SIG-M5 treated with dmso at 0.1 percent for 504 hours (cell line): ENCODE data around the gene KCNK10.
"Not testable (repeated sequence)": the region's sequence is repeated elsewhere in the genome, so short reads cannot be mapped to it uniquely, and the experiment has no call there.

Experiments used
- DNase-seq: peaks from one replicate; lab custom pipeline; 2025; ENCODE audit not compliant: unreplicated experiment; lab: John Stamatoyannopoulos, UW

Gene KCNK10

DNA sequence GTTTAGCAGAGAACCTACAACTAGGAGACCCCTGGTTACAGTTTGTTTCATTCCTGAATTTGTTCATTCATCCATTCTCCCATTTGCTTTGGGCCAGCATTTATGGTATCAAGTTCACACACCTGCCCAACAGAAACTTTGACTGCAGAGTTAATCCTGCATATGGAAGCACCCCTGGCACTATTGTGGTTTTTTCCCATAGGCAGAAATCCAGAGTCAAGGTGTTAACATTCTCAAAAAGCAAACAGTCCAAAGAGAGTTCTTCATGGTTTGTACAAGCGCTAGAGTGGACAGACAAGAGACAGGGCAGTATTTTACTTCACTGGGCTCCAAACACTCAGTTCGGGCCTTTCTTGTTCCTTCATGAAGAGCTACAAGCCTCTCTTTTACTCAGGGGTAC lies 51.9 kb downstream of the KCNK10 start:
- no peak for DNase-seq

DNA sequence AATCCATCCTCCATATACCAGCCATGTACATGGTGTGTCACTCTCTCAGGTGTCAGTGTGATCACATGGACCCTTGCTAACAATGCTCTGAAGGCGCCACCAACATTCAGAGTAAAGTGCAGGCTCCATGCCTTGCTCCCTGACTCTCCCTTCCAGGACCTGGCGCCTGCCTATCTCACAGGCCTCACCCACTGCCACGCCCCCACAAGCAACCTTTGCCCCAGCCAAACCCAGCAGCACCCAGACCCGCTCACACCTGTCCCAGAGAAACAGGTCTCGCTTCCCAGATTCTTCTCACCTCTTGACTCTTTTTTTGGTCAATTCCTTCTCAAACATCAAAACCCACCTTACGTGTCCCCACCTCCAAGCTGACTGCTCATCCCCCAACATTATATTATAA lies 52.3 kb downstream of the KCNK10 start:
- no peak for DNase-seq

DNA sequence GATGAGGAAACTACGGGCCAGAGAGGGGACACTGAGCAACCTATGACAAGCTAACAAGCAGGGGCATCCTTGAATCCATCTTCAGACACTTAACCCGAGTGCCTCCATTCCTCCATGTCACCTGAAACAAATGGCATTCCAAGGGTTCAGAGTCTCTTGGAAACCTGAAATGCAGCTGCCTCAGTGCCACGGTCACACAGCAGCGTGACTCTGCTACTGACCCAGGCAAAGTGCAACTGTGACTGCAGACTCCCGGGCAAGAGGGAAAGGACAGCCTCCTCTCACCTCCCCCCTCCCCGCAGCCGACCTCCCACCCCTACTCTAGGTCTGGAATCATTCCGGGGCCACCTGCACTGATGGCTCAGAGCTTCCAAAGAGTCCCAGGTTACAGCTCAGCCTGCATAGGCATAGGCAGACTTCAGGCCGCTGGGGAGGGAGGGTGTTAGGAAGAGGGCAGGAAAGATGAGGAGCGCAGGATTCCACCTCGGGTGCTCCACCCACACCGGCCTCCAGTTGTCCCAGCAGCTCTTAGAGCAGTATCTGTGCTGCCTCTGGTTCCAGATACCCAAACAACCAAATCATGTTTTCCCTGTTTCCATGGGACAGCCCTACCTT lies 53.2 kb downstream of the KCNK10 start:
- no peak for DNase-seq

DNA sequence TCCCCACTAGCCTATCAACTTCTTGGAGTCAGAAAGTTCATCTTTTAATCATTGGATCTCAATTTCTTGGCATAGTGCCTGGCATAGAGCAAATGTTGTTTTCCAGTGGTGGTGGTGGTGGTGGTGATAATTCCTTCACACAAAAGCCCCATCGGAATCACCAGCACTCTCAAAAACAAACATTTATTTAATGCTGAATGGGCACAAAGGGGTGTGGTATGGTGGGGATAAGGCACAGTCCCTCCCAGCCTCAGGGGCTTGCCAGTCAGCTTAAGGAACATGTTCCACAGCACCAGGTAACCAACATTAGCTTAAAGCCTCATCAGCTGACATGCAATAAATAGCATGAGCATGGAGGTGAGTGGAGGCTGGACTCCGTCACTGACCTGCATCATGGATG lies 56.6 kb downstream of the KCNK10 start:
- no peak for DNase-seq

DNA sequence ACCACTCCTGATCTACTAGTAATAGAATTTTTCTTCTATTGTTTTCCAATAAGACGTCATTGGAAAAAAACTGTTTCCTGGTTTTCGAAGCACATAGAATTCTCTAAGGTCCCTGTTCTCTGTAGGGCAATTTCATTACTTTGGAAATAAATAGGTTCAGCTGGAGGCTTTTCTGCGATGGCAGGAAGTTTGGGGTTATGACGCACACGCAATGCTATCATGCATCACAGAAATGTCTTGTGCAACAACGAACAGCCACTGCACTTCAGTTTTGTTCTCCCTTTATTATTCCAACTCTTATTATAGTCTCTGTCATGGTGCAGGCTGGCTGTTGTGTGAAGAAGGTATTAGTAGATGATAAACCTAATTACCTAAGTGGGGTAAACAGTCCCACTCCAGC lies 59.0 kb downstream of the KCNK10 start:
- DNase-seq: no peak

DNA sequence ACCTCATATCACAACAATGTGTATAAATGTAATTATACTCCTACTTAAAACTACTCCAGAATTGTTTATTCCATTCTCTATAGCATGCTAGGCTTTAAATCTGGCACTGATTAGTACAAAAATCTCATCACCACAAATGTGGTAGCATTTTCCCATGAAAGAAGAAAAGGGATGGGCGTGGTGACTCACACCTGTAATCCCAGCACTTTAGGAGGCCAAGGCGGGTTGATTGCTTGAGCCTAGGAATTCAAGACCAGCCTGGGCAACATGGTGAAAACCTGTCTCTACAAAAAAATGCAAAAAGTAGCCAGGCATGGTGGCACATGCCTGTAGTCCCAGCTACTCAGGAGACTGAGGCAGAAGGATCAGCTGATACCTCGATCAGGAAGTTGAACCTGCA lies 61.8 kb downstream of the KCNK10 start:
- DNase-seq: not testable (repeated sequence)

DNA sequence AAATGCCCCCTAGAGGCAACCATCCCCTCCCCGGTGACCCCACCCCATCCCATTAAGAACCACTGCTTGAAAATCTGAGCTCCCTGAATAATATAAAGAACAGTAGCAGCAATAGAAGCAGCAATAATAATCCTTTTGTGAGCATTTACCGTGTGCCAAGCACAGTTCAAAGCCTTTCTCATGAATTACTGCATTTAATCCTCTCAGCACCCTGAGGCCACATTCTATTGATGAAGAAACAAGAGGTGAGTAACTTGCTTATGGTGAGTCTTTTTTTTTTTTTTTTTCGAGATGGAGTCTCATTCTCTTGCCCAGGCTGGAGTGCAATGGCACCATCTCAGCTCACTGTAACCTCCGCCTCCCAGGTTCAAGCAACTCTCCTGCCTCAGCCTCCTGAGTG lies 65.0 kb downstream of the KCNK10 start:
- no peak for DNase-seq

DNA sequence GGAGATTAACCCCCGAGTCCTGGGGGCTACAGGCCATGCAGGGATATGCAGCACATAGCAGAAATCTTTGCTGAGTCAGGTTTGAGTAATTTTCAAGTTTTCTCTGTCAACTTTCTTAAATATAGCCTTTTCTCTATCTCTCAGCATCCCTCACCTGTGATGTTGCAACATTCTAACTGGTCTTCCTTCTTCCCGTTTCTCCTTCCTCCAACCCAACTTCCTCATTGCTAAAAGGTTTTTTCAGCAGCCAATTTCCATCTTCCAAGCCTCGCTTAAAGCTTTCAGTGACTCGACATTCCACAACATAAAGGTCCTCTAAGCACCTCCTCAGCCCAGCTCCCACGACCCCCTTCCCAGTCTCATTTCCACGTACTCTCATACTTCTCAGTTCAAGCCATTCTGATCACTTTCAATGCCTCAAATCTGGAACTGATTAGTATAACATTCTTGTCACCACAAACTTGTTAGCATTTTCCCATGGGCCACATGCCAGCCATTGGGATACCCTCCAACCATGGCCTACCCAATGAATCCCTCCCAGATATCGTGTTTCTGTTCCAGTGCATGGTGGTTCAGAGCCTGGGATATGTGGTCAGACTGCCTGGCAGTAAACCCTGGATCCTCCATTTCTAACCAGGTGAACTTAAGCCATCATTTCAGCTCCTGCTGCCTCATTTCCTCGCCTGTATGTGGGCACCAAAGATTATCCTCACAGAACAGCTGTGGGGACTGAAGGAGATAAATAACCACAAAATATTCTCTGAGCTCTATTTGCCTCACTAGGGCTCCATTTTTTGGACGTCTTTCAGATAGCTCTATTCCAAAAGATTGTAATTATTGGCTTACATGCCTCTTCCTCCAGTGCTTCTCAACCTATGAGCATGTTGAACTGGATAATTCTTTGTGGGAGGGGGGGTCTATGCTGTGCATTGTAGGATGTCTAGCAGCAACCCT lies 65.8 kb downstream of the KCNK10 start:
- DNase-seq: no peak

DNA sequence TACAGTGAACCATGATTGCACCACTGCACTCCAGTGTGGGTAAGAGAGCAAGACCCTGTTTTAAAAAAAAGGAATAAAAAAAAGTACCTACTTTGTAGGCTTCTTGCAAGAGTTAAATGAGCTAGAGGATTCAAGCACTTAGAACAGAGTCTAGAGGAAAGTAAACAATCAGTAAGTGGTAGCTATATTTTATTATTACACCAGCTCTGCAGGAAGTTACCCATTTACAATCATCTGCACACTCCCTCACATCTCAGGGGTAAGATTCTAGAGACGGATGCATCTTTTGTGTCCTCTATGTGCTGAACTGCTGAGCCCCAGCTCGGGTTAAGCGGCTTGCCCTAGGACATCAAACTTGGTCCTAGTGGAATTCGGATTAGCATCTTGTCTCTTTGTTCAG lies 67.3 kb downstream of the KCNK10 start:
- no peak for DNase-seq

DNA sequence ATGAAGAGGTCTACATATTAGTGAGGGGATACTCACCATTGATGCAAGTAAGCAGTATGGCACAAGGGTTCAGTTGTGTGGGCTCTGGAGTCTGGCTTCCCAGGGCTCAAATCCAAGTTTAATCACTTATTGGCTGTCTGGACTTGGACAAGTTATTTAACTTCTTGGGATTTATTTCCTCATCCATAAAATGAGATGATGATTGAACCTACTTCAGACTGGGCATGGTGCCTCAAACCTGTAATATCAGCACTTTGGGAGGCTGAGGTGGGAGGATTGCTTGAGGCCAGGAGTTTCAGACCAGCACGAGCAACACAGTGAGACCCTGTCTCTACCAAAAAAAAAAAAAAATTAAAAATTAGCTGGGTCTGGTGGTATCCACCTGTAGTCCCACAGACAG lies 67.9 kb downstream of the KCNK10 start:
- DNase-seq: no peak

DNA sequence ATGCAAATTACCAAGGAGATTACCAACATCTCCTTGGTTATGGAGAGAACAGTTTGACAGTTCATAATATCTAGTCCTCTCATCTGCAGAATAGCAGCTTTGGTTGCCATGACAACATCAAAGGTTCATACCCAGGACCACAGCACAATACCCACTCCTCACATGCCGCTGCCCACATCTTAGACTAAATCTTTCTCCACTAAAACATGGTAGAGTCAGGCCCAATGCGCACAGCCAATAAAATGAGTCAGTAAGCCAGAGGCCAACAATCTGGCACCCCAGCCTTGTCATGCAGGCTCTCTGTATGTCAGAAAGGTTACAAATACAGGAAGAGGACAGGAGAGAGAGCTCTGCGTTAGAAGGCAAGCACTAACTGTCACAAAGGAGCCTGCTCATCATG lies 70.6 kb downstream of the KCNK10 start:
- DNase-seq: no peak

DNA sequence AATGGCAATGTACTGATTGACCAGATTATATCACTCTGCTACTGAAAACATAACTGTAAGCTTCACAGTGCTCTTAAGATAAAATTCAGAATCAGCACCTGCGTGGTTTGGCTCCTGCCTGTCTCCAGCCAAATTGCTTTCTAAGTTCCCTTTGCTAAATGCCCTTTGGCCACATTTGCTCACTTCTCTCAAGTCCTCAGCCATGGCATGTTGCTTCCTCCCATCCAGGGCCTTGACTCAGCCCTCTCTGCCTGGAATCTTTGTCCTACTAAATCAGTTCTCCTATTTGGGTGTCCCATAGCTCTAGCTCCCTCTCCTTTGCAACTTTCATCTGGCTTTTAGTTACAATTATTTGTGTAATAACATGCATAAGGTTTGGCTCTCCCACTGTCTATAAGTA lies 71.4 kb downstream of the KCNK10 start:
- DNase-seq: no peak

DNA sequence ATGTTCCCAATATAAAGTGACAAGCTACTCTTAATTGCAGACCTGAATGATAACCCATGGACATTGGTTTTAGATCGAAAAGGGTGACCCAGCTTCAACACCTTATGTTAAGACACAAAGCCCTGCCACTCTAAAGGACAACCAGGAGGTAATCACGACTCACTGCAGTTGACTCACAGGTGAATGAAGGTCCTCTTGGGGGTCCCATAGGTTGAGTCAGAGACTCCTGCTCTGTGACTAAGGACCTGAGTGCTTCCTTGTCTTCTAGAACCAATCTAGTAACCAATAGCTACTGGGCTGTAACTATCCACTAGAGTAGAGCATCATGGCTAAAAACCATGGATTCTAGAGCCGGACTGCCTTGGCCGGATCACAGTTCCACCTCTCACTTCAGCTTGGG lies 73.8 kb downstream of the KCNK10 start:
- no peak for DNase-seq

DNA sequence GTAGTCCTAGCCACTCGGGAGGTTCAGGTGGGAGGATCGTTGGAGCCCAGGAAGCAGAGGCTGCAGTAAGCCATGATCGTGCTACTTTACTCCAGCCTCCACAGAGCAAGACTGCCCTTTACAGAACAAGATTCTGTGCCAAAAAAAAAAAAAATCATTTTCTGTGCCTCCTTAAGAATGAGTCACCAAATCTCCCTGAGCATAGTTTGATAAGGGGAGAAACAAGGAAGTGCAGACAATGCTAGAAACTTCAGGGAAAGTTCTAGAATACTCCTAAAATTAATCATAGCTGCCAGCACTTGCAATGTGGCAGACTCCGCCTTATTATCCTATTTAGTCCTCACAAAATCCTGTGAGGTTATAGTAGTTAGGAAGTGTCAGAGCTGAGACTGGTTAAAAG lies 74.5 kb downstream of the KCNK10 start:
- no peak for DNase-seq

DNA sequence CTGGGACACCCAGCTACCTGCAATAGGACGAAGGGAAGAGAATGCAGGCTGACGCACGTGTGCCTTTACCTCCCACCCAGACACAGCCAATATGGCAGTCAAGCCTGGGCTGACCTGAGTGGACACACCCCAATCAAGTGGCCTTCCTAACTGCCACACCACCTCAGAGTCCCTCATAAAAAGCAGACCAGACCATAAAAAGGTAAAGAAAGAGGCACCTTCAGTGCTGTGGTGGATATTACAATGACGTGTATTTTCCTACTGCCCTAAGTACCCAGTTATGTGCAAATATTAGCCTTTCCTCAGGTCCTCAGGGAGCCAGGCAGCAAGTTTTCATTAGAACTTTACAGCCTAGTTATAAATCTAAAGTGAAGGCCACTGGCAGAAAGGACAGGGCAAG lies 75.8 kb downstream of the KCNK10 start:
- no peak for DNase-seq

DNA sequence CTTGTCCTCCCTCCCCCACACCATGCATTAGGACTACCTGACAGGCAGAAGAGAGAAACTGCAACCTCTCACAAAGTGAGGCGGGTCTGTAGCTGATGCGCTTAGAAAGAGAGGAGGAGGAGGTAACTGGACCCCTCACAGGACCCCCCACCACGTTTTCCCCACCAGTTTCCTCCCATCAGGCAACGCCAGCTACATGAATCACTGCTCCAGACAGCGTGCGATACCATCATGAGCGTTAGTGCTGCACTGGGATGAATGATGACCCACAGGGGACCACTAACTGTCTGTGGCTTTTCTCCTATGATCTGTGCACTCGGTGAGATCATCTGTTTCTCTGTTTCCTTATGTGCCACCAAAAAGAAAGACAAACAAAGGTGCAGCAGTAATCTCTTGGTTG lies 77.7 kb downstream of the KCNK10 start:
- no peak for DNase-seq

DNA sequence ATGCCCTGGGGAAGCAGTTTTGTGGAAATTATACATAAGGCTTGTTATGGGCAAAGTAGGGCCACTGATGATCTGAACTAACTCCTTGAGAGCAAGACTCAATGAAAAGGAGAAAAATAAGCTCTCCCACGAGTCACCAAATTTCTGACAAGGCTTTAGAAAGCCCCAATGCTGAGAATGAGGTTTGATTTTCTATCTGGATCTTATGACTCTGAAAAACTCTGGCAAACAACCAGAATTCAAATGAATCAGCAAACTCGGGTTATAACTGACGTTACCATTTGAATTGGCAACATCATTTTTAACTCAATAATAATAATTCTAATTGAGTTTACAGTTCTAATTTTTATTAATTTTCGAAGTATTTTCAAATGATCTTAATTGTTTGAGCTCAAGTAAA lies 79.1 kb downstream of the KCNK10 start:
- DNase-seq: no peak

DNA sequence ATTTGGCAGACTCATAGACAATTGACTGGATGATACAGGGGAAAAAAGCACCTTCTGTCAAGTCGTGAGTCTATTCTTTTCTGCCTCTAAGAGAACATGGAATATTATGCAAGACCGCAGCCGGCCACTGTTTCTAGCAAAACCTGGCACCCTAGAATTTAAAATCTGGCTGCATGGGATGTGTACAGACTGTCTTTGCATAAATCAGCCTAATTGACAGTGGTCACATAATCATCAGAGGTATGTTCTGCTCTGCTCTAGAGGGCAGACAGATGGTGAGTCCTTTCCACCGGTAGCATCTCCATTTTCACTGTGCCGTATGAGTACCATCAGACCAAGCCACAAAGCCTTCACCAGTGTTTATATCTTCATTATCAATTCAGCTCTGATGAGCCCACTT lies 80.6 kb downstream of the KCNK10 start:
- DNase-seq: no peak

DNA sequence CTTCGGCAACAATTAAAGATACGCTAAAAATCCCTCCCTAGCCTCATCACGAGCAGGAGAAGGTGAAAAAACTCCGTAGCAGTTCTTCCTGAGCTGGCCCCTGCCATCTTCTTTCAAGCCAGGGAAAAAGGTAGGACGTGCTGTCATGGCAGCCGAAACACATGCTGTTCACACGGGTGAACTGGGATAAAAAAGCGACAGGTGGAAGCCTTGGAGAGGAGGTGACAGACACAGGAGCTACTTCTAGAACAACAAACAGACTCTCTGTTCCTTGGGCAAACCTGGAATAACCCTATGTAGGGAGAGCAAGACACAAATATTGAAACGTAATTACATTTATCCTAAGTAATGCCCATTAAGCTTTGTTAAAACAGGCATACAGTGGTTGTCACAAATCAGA lies 81.3 kb downstream of the KCNK10 start:
- no peak for DNase-seq

DNA sequence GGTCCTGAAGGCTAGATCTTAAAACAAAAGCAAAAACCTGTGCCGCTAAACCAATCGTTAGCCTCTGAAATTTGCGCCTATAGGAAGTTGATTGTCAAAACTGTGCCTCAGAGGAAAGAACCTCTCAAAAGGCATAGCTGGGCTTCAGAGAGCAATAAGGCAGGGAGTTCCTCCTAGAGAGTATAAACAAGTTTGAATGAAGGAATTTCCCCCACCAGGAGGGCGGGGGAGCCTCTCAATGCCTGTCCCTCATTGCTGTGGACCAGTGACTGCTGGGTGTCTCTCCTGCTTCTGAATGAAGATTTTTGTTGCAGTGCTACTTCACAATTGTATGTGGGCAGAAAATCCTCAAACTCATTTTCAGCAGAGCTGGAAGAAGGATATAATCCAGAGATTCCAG lies 88.6 kb downstream of the KCNK10 start:
- DNase-seq: no peak

DNA sequence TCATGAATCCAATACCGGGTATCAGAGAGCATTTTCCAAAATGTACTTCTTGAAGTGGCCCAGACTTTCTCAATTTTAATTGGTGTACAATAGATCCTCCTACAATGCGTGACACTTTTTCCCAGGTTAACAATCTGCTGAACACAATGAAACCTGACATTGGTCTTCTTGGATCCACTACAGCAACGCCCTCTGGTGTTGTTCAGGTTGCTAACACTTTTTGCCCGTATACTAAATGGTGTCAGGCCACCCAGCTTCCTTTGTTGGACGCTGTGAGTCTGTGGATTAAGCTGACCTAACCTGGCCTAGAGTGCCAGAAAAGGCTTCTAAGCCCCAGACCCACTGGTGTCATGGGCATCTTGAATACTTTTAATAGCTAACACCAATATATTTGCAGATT lies 89.2 kb downstream of the KCNK10 start:
- no peak for DNase-seq

DNA sequence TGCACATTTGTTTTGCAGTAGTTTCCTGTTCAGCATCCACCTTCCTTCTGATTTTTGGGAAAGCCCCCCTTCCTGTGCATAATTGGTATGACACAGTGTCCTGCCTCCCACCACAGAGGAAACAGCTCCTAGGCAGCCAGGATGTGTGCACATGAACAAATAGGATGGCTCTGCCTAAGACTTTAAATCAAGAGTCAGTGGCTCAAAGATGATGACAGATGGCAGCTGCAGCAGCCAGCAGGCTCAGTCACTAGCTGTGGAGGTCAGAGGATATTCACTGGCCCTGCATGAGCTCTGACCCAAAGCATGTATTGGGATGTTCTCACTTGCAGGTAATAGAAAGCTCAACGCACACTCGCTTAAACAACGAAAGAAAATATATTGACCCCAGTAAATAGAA lies 90.3 kb downstream of the KCNK10 start:
- no peak for DNase-seq

DNA sequence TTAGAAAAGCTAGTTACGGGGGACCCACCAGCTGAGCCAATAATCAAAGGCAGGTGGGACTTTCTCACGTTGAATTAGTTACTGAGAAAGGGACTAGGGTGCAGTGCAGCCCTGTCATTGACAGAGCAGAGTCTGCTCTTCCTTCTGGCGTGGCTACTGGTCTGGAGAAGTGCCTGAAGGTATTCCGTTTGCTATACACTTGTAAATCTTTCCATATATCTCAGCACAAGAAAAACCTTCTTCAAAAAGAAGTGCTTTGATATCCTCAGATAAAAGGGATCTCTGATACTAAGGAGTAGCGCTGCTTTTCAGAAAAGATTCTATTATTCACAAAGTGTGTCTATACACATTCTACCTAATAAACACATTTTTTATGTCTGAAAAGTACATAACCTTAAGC lies 91.5 kb downstream of the KCNK10 start:
- no peak for DNase-seq
